A549 treated with Mapracorat at 1 μM for 4 hours (cell line): Measurements from ENCODE around the gene ALDH3A1. TPM values are rescaled to one million over a fixed set of nuclear protein-coding genes. Genes with fewer than 3 reads are reported as not detected.

Experiments used
- total RNA-seq: library from RNA; stranded (reverse); fragments of 200-300 nt; extraction: Qiagen RNA extraction; gene quantifications from 5 replicates; pipeline ENCODE4 v1.2.3, GENCODE V29; 2022

The ALDH3A1 gene
- total RNA-seq, result 777 to 1,128 TPM (median 798 TPM) in 5 replicates

DNA sequence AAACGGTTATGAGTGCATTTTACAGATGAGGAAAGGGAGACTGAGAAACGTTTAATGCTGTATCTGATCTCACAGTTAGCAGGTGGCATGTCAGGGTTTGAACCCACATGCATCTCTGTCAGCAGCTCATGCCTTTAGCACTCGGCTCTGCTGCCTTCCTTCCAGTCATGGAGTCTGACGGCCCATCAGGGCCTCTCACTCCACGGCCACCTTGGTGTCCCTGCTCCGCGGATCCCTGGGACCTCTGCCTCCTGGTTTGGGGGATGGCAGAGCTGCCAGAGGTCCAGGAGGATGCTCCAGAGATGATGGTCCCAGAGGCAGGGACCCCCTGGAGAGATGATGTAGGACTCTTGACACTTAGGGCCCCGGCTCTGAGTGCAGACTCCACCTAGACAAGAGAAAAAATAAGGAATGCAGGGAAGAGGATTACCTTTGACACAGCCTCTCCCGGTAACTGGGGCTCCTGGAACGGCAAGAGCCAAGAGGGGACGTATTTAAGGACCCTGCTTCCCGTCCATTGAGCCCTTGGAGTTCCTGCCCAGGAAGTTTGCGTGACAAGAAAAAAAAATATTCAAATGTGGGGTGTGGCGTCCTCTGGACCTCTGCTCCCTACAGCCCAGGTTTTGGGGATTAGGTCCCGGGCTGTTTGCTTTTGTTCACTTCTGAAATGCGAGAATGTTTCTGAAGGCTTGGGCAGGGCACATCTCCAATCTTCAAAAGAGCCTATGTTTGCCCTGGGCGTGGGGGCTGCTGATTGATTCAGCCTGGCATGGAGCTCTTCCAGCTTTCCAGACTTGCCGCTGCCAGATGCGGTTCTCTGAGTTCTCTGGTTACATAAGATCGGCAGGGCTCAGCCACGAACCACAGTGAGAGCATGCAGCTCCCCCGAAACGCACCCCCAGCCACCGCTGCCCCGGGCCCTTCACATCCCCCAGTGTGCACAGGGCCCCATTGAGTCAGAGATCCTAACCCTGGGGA is at the start of gene ALDH3A1:
Gene ALDH3A1 (minus strand): TSS at position 470 of the 978 bp plus-strand sequence. CDS start 3,169 bp downstream, outside the sequence.

DNA sequence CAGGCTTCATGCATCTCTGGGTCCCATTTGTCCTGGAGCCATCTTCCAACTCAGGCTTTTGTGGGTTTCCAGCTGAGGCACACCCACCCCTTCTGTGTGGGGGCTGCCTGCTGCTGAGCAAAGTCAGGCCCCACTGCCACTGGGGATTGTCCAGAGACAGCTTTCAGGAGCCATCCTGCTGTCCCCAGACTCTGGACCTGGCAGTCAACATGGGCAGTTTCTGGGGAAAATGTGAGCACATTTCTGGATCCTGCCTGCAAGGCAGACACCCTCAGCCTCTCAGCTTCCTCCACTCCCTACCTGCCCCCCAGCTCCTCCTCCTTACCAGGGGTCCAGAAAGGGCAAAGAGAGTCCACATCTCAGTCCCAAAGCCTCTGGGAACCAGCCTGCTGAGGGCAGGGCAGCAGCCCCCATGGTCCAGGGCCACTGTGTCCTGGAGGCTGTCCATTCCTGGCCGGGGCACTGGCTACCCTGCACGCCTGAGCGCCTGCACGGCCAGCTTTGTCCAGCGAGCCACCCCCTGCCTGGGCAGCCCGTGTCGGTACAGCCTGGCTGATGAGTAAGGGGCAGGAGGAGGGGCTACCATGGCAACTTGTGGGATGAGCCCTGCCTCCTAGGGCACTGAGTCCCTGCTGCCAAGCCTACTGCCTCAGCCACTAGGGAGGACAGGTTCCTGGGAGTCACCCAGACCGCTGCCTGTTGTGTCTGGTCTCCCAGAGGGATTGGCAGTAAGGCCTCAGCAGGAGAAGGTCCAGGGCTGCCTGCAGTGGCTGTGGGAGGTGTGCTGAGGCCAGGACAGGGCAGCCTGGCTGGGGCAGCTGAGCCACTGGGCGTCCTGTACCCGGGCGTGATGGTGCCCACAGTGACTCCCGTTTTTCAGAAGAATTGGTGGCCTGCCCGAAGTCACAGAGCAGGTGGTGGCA is 31.7 kb downstream of the ALDH3A1 start, which contains the start of gene SLC47A2:
Gene SLC47A2 (minus strand): TSS at position 477 of the 923 bp plus-strand sequence. CDS start 29 bp downstream, at position 448.

Other genes with a start within 250 kb of the ALDH3A1 start
- gene SLC47A1, start 214.4 kb downstream of the ALDH3A1 start, total RNA-seq, result 20.8 to 22.9 TPM (median 22.3 TPM) in 5 replicates
- gene ALDH3A2, start 99.5 kb downstream of the ALDH3A1 start, total RNA-seq, result 144 to 182 TPM (median 175 TPM) in 5 replicates
- gene SLC47A2, start 31.7 kb downstream of the ALDH3A1 start, total RNA-seq, result 0.08 to 0.23 TPM (median 0.13 TPM) in 4 of 5 replicates, not detected in the other
- 11.0 to 18.1 TPM (median 15.8 TPM) in 5 replicates for gene ULK2, start 119.6 kb upstream of the ALDH3A1 start, total RNA-seq
- 19.3 to 24.4 TPM (median 22.7 TPM) in 5 replicates for gene AKAP10, start 229.5 kb upstream of the ALDH3A1 start, total RNA-seq